GM19099 (cell line): ENCODE measurements around the gene GJB2.

ENCODE experiments used
- POLR2A ChIP-seq: IDR thresholded peaks from 3 replicates; pipeline ENCODE4 v1.6.1; 2011; ENCODE audit warnings: low read depth; ENCODE audit not compliant: insufficient read length; ENCODE audit errors: extremely low read depth

Gene GJB2

GRCh38 chr13:20192836-20193161 is at the start of gene GJB2:
GJB2 (minus strand) TSS chr13:20192938; CDS start chr13:20189581, 3,357 bp downstream.
- TF ChIP-seq POLR2A: no peak

DNA sequence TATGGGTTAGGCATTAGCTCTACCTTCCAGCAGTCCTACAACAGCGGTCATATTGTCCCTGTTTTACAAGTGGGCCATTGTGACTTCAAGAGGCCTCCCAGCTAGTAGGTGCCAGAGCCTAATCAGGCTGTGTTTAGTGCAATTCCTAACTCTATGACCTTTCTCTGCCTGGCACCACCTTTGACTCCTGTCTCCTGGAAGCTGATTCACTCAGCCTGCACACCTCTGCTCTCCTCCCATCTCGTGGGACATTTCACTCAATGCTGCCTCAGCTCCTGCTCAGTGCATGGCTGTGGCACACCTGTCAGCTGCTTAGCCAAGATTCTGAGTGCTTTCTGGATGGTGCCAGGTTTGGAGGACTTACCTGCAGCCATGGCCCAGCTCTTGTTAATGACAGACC is 48.9 kb upstream of the GJB2 start:
- TF ChIP-seq POLR2A: no peak

DNA sequence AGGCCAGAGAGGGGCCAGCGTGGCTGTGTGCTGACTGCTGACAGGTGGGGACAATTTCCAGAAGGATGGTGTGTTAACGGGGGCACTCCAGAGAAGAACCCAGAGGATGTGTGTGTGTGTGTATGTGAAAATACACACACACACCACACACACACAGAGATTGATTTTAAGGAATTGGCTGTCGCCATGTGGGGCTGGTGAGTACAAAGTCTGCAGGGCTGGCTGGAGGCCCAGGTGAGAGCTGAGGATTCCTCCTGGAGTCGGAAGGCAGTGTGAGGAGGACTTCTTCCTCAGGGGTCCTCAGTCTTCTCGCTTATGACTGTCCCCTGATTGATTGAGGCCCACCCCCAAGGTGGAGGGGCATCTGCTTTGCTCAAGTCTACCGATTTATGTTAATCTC is 47.0 kb upstream of the GJB2 start:
- no peak for TF ChIP-seq POLR2A

GRCh38 chr13:20232556-20233277 is 40.0 kb upstream of the GJB2 start:
- TF ChIP-seq POLR2A: no peak

DNA sequence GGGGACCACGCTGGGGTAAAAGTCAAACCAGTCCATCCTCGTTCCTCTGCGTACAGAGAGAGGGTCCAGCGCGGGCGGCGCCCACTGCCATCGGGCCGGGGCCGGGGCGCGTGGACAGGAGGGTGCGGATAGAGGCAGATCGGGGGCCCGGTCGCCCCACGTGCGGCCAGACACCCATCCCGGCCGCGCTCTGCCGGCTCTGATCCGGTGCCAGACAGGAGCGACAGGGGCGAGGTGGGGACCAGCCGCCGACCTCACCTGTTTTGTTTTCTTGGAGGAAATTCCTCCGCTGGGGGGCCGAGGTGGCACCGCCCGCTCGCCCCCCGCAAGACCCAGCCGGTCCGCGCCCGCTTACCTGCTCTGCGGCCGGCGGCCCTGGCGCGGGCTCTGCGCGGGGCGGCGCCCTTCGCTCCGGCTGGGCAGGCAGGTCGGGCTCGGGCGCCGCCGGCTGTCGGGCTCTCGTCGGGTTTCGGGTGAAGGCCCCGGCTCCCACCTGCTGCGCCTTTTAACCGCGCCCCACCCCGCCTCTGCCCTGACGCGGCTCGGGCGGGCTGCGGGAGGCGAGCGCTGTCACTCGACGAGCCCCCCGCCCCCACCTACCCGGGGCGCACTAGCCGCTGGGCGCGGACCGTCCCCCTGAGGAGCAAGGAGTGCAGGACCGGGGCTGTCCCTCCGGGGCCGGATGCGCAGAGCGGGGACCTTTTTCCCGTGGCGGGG is 39.3 kb upstream of the GJB2 start, which contains the start of gene GJB6:
Gene GJB6, minus strand, starts transcription at position 481 of the 717 bp plus-strand sequence. CDS start 8,839 bp downstream, outside the sequence.
- no peak for TF ChIP-seq POLR2A

- no peak for TF ChIP-seq POLR2A
Observed at GRCh38 chr13:20230913-20231838, 38.4 kb upstream of the GJB2 start.

DNA sequence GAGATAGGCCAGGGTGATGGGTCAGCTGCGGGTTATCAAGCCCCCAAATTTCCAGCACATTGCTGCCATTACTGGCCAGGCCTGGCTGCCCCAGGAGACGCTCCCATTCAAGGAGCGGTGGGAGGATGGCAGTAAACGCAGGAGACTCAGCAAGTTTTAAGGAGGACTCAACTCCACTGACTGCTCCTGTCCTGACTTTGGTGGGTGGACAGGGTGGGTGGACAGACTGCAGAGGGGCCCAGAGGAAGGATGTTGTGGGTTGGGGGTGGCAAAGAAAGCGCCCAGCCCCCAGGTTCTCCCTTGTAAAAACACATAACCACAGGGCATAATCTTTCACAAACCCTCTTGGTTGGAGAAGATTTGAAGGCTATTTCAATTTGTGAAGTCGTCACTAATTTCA is 35.0 kb upstream of the GJB2 start:
- TF ChIP-seq POLR2A: no peak

DNA sequence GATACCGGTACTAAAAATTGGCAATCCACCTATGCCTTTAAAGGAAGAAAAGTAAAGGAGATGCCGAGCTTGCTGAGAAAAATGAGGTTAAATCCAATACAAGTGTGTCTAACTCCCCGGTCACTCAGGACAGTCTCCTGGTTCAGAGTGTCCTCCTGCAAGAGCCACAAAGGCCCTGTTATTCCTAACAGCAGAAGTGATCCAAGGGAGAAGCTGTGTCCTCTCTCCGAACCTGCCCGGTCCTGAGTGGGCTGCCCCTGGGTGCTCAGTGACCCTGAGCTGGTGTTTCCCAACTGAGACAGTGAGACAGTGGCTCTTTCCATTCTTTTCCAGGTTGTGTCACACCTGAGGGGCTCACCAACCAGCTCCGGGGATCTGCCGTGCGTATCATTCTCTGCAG is 34.5 kb upstream of the GJB2 start:
- no peak for TF ChIP-seq POLR2A

GRCh38 chr13:20222553-20222952 is 29.8 kb upstream of the GJB2 start:
- TF ChIP-seq POLR2A: no peak

- no peak for TF ChIP-seq POLR2A
Observed at GRCh38 chr13:20221772-20222171, 29.0 kb upstream of the GJB2 start.

DNA sequence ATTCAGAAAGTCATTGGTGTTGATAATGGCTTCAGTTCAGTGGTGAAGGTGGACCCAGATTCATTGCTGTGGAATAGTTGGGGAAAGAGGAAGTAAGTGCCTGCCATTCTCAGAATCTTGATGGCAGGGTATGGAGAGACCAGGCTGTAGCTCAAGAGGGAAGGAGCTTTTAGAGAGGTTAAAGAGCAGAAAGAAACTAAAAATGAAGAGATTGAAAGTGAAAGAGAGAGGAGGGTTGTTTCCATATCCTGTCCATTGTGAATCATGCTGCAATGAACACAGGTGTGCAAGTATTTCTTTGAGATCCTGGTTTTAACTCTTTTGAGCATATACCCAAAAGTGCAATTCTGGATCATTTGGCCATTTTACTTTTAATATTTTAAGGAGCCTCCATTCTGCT is 26.8 kb upstream of the GJB2 start:
- TF ChIP-seq POLR2A: no peak

GRCh38 chr13:20217168-20217567 is 24.4 kb upstream of the GJB2 start:
- TF ChIP-seq POLR2A: no peak

DNA sequence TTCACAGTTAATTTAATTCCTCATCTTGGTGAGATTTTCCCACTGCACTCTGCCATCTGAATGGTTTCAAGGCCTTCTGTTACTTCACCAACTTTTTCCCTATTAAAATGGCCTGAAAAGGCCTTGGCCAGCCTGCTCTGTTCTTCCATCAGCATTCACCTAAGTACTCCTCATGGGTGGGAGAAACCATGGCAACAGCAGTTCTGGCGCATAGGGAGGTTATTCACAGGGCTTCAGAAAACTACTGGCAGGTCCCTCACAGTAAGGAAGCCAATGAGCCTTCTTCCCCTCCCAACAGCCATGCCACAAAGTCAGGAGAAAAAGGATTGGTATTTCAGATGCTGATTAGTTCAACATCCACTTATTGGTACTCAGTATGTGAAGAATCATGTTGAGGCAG is 17.2 kb upstream of the GJB2 start:
- no peak for TF ChIP-seq POLR2A

DNA sequence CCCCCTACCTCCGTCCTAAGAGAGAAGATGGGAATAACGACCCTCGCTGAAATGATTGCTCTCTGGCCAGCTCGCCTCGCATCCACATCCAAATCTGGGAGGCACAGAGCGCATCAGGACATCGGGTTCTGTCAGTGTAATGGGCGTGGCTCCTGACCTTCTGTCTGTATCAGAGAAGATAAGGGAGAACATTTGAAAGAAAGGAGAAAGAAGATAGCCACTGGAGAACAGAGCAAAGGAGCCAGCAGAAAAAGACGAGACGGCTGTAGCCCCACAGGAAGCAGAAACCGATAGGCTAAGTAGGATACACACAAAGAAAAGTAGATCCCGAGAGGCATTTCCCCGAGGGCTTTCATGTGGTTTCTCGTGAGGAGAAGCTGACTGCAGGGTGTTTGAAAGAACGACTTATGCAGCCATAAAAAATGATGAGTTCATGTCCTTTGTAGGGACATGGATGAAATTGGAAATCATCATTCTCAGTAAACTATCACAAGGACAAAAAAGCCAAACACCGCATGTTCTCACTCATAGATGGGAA is 14.0 kb upstream of the GJB2 start:
- no peak for TF ChIP-seq POLR2A

GRCh38 chr13:20206065-20206697 is 13.4 kb upstream of the GJB2 start:
- TF ChIP-seq POLR2A: no peak
